ENCODE data around the gene DHRS13. TPM values are rescaled to one million over a fixed set of nuclear protein-coding genes. Genes with fewer than 3 reads are reported as not detected.

Gene DHRS13
- total and polyA plus RNA-seq, 10 of the 15 experiments (the other 5 are each of a cell fraction or from before 2014, with no cell fraction given): 0.18 to 55.2 (median 31.3) TPM; not detected in 1

DNA sequence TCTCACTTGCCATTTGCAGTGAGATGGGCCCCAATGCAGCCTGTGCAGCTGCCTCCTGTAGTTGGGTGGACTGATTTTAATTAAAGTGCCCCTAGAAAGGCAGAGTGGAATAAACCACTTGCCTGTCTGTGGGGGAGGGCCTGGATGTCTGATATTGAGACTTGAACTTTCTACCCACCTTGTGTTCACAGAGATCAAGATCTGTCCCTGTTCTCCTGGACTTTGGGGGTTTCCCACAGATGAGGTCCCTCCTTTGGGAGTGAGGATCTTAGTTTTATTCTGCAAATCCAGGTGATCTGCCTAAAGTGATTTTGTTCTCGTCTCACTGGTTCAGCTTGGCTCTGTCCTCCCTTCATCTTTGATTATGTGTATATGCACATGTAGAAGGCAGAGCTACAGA, 7.7 kb upstream of the DHRS13 start:
- ATAC-seq: no peak
- H3K27me3 ChIP-seq (replicated peaks in 1 of 2; ENCODE audit: control insufficient read depth in 2 of 2, insufficient read depth in 2 of 2, low read length in 1 of 2): no peaks in the 10 kb centered on the region
- no peak overlapping the region for H3K4me2 ChIP-seq (ENCODE audit: control insufficient read depth, insufficient read depth)
- H3K9ac ChIP-seq (ENCODE audit: control insufficient read depth, insufficient read depth, low read length): no peak overlapping the region
- ChIA-PET RAD21 (ENCODE audit: unreplicated experiment) (interaction anchor here (5.7 kb wide), 1 partner anchor 147 kb away, joined by 23 read pairs; no protein-coding TSS in a partner anchor), SMC1A (ENCODE audit: uncharacterized antibody, unreplicated experiment) (interaction anchor here (0.8 to 1.6 kb wide), 4 partner anchors 17 to 146 kb away, joined by 3 to 5 read pairs (median 5); no protein-coding TSS in a partner anchor), POLR2A (interaction anchor here (0.7 kb wide), 1 partner anchor 370 kb away, joined by 10 read pairs; no protein-coding TSS in a partner anchor), CTCF (interaction anchor here (0.7 to 17.3 kb wide), 6 partner anchors 8 to 147 kb away, joined by 3 to 175 read pairs (median 4); no protein-coding TSS in a partner anchor)
- H4K20me1 ChIP-seq (ENCODE audit: control insufficient read depth, insufficient read depth): no peaks in the 10 kb centered on the region
- no peak overlapping the region for H3K27ac ChIP-seq (ENCODE audit: control insufficient read depth, insufficient read depth)
- H3K36me3 ChIP-seq (ENCODE audit: control insufficient read depth in 2 of 2, insufficient read depth in 2 of 2, low read length in 1 of 2): peaks cover 50 to 63% of the 10 kb centered on the region in 2 experiments
- no peak for DNase-seq (ENCODE audit: low read depth, low spot score)
- no peaks in the 10 kb centered on the region for H3K79me2 ChIP-seq (ENCODE audit: control insufficient read depth, insufficient read depth, low read length)
- 95% methylated on average over 1 of the region's 1 CpG for WGBS (ENCODE audit: insufficient coverage, insufficient replicate concordance, low lambda C conversion rate, missing lambda C conversion rate)
- no peaks in the 10 kb centered on the region for H3K4me1 ChIP-seq (ENCODE audit: control insufficient read depth, insufficient read depth, low read length)
- H3K4me3 ChIP-seq: no peak overlapping the region
- H2AFZ ChIP-seq (ENCODE audit: control insufficient read depth, low read depth, low read length): no peak overlapping the region
- intact Hi-C loops (cut with micrococcal nuclease; ENCODE audit: unreplicated experiment): no loop called here
- in situ Hi-C loops (cut with MboI): no loop called here
- no peaks in the 10 kb centered on the region for H3K9me3 ChIP-seq (replicated peaks; ENCODE audit: control insufficient read depth, insufficient read depth, low read length)
- no TSS peak for BruUV-seq (replicated peaks)
- no peak for FAIRE-seq
- TF ChIP-seq, protein P1, sequence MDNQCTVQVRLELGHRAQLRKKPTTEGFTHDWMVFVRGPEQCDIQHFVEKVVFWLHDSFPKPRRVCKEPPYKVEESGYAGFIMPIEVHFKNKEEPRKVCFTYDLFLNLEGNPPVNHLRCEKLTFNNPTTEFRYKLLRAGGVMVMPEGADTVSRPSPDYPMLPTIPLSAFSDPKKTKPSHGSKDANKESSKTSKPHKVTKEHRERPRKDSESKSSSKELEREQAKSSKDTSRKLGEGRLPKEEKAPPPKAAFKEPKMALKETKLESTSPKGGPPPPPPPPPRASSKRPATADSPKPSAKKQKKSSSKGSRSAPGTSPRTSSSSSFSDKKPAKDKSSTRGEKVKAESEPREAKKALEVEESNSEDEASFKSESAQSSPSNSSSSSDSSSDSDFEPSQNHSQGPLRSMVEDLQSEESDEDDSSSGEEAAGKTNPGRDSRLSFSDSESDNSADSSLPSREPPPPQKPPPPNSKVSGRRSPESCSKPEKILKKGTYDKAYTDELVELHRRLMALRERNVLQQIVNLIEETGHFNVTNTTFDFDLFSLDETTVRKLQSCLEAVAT (IDR thresholded peaks at IDR 0.05): no peak
- TF ChIP-seq STAT1 (conservative IDR thresholded peaks at IDR 0.05) (no peak), RAD21 (IDR thresholded peaks at IDR 0.05; ENCODE audit: insufficient read depth, low read depth, low read length) (no peak), TCF7 (IDR thresholded peaks at IDR 0.05; ENCODE audit: borderline replicate concordance) (no peak), RAD51 (IDR thresholded peaks at IDR 0.05) (no peak), STAT3 (IDR thresholded peaks at IDR 0.05; ENCODE audit: low read depth, low read length) (no peak), EP300 (IDR thresholded peaks at IDR 0.05; ENCODE audit: borderline replicate concordance in 1 of 2, control insufficient read depth in 1 of 2, low read depth in 2 of 2, low read length in 2 of 2) (no peak), MTA2 (IDR thresholded peaks at IDR 0.05; ENCODE audit: low read depth) (no peak), HDGF (IDR thresholded peaks at IDR 0.05) (no peak), MYC (IDR thresholded peaks at IDR 0.05; ENCODE audit: insufficient read depth, insufficient read length, insufficient replicate concordance, low read length, severe bottlenecking) (no peak), EGR1 (IDR thresholded peaks at IDR 0.05; ENCODE audit: borderline replicate concordance in 1 of 2, low read depth in 2 of 2, low read length in 2 of 2) (no peak), KLF5 (IDR thresholded peaks at IDR 0.05; ENCODE audit: partially characterized antibody) (no peak), MYB (IDR thresholded peaks at IDR 0.05; ENCODE audit: borderline replicate concordance, low read depth, low read length) (no peak), WRNIP1 (IDR thresholded peaks at IDR 0.05; ENCODE audit: borderline replicate concordance, low read depth, low read length) (no peak)

All from GM12878 (cell line).